Colonic mucosa (tissue), 4 donors: ENCODE measurements around the gene PRKCD. TPM values are rescaled to one million over a fixed set of nuclear protein-coding genes. Genes with fewer than 3 reads are reported as not detected.

Source experiments
- DNase-seq: peaks from one replicate; pipeline ENCODE4 v3.0.0-alpha.2; 2020
- H3K27ac ChIP-seq: fragments of 200-600 bp; one replicate; pipeline ENCODE4 v1.8.0; 2021
- H3K27me3 ChIP-seq: fragments of 200-600 bp; one replicate; pipeline ENCODE4 v1.8.0; 2021
- H3K36me3 ChIP-seq: fragments of 200-600 bp; one replicate; pipeline ENCODE4 v1.8.0; 2021
- H3K4me1 ChIP-seq: fragments of 200-600 bp; one replicate; pipeline ENCODE4 v1.8.0; 2021; ENCODE audit warnings: mild to moderate bottlenecking
- H3K4me3 ChIP-seq: fragments of 200-600 bp; one replicate; pipeline ENCODE4 v1.8.0; 2021
- H3K9ac ChIP-seq, 2 donors: one replicate each; pipeline ENCODE4 v1.7.0; 2013; ENCODE audit warnings: control low read depth in 2 of 2, low read depth in 2 of 2, low read length in 2 of 2
- H3K9me3 ChIP-seq: fragments of 200-600 bp; one replicate; pipeline ENCODE4 v1.8.0; 2021
- intact Hi-C: fragments of 100-400 bp; cut with DNase I; formaldehyde crosslinking; loops from one replicate; pipeline ENCODE4 v1.14.1; 2022
- total RNA-seq, 2 donors: library from RNA; stranded (reverse); fragmentation: NEBNext Ultra II Directional in 1 of 2; extraction: Animal tissue kit (Norgen Biotek cat#: 25700) in 1 of 2; gene quantifications; one replicate each; pipeline ENCODE4 v1.2.1, GENCODE V29; 2021
- TF ChIP-seq, protein P1 (sequence below): fragments of 200-600 bp; IDR thresholded peaks from one replicate; pipeline ENCODE4 v1.8.0; 2022; ENCODE audit warnings: antibody characterized with exemption, mild to moderate bottlenecking
- donor health status: healthy.
- donor health status: DM: no; HTN: no; CAD: no.
- donor health status: DM: no; HTN: no; CAD: no.

PRKCD gene
- total RNA-seq = 10 to 100 TPM; 58.9 to 75.0 TPM

DNA sequence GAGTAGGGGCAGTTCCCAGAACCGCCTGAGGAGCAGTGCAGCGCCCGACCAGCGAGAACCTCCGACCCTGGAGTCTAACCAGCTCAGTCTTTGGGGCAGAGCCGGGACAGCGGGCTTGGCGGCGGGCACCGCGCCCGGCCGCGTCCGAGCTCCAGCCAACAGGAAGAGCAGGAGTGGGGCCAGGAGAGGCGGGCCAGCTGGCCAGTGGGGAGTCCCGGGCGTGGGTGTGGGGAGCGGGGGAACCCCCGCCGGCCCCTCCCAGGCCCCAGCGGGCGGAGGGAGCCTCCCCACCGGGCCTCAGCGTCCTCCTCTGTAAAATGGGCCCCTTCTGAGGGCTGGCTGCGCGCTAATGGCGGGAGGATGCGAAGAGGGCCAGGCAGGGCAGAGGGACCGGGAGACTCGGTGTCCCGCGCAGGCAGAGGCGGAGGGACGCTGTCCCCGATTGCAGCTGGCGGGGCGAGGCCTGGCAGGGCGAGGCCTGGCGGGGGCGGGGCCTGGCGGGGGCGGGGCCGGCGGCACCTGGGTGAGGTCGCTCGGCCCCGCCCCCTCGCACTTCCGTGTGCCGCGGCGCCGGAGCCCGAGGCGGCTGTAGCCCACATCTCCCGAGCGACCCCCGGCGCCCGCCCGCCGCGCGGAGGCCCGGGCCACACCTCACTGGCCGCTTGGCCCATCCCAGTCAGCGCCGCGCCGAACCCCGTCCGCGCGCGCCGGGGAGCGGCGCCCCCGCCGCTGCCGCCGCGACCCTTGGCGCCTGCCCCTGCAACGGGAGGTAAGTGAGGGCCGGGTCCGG lies at the start of gene PRKCD:
PRKCD (plus strand) TSS at position 550 of the 790 bp plus-strand sequence. CDS start 17,214 bp downstream, outside the sequence.
- Histone ChIP-seq H3K27me3 (no peaks in the 10 kb centered on the region), H3K9me3 (no peaks in the 10 kb centered on the region), H3K4me1 (peaks cover 9% of the 10 kb centered on the region), H3K9ac (peak within 1 kb of the TSS; percentile 95 to 96), H3K4me3 (peak within 1 kb of the TSS; percentile 86), H3K36me3 (no peaks in the 10 kb centered on the region), H3K27ac (peak within 1 kb of the TSS; percentile 81)
- TF ChIP-seq, protein P1, sequence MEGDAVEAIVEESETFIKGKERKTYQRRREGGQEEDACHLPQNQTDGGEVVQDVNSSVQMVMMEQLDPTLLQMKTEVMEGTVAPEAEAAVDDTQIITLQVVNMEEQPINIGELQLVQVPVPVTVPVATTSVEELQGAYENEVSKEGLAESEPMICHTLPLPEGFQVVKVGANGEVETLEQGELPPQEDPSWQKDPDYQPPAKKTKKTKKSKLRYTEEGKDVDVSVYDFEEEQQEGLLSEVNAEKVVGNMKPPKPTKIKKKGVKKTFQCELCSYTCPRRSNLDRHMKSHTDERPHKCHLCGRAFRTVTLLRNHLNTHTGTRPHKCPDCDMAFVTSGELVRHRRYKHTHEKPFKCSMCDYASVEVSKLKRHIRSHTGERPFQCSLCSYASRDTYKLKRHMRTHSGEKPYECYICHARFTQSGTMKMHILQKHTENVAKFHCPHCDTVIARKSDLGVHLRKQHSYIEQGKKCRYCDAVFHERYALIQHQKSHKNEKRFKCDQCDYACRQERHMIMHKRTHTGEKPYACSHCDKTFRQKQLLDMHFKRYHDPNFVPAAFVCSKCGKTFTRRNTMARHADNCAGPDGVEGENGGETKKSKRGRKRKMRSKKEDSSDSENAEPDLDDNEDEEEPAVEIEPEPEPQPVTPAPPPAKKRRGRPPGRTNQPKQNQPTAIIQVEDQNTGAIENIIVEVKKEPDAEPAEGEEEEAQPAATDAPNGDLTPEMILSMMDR = peak; percentile 17
- intact Hi-C loops = no loop called here
- DNase-seq = peak; percentile 89

DNA sequence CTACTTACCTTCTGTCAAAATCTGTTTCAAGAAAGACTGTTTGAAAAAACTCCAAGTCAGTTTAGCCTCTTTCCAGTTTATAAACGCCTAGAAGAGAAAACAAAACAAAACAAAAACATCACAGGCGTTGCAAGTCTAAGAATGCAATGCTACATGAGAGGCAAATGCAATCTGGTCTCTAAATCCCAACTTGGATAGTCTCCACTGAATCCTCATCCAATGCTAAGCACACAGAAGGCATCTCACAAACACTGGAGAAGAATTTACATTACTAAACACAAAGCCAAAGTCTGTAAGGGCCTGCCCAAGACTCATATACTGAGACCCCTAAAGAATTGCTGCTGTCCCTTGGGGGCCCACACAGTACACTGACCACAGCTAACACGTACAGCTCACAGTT lies 49.2 kb upstream of the PRKCD start:
- Histone ChIP-seq H3K4me3 (no peak overlapping the region), H3K4me1 (no peaks in the 10 kb centered on the region), H3K27ac (no peak overlapping the region), H3K9me3 (no peaks in the 10 kb centered on the region), H3K36me3 (no peaks in the 10 kb centered on the region), H3K9ac (no peak overlapping the region), H3K27me3 (no peaks in the 10 kb centered on the region)
- TF ChIP-seq, protein P1 = no peak
- DNase-seq = no peak
- intact Hi-C loops = no loop called here

DNA sequence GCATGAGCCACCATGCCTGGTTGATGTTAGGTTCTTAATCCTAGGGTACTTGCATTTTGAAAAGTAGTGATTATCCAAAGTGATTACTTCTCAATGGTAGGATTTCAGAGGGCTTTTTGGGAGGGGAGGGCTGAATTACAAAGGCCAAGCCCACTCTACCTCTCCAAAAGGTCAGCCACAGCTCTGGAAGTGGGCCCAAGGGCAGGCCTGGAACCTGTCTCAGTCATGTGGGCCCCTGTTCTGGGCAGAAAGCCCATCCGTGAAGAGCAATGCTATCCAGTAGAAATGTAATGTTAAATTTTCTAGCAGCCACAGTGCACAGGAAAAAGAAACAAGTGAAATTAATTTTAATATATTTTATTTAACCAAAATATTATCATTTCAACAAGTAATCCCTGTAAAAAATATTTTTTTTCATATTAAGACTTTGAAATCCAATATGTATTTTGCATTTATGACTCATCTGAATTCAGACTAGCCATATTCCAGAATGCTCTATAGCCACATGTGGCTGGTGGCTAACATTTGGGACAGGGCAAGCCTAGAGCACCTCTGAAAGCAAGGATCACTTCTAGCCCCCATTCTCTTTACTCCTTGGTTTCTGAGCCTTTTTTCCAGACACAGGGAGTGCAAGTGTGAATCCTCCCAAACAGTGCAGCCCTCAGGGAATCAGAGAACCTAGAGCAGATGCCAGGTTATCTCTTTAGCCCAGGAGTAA lies 47.6 kb upstream of the PRKCD start:
- Histone ChIP-seq H3K36me3 (peaks cover 7% of the 10 kb centered on the region), H3K9me3 (no peaks in the 10 kb centered on the region), H3K27me3 (no peaks in the 10 kb centered on the region), H3K4me1 (no peaks in the 10 kb centered on the region), H3K27ac (no peak overlapping the region), H3K9ac (no peak overlapping the region), H3K4me3 (no peak overlapping the region)
- intact Hi-C loops = loop anchor here (2.0 kb wide), 1 partner anchor 81 kb away; no protein-coding TSS in a partner anchor
- TF ChIP-seq, protein P1 = no peak
- DNase-seq = no peak

DNA sequence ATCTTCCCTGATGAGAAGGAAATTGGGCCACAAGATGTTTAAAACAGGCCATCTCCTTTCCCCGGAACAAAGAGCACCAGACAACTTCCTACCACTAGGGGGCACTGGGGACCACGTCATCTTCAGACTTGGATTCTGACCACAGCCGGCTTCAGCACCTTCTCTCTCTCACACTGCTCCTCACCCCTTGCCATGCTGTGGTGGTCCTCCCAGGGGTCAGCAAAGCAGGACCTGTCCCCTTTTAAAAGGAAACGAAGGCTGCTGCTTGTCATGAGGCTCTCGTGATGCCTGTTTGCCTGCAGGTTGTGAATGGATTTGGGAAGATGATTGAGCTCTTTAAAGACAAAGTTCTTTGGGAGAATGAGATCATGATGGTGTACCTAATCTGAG lies 47.0 kb upstream of the PRKCD start:
- Histone ChIP-seq H3K27me3 (no peaks in the 10 kb centered on the region), H3K4me3 (no peak overlapping the region), H3K9ac (no peak overlapping the region), H3K27ac (no peak overlapping the region), H3K4me1 (no peaks in the 10 kb centered on the region), H3K36me3 (peaks cover 12% of the 10 kb centered on the region), H3K9me3 (no peaks in the 10 kb centered on the region)
- TF ChIP-seq, protein P1 = peak; percentile 89
- DNase-seq = peak; percentile 89
- intact Hi-C loops = loop anchor here (2.0 kb wide), 1 partner anchor 81 kb away; no protein-coding TSS in a partner anchor

DNA sequence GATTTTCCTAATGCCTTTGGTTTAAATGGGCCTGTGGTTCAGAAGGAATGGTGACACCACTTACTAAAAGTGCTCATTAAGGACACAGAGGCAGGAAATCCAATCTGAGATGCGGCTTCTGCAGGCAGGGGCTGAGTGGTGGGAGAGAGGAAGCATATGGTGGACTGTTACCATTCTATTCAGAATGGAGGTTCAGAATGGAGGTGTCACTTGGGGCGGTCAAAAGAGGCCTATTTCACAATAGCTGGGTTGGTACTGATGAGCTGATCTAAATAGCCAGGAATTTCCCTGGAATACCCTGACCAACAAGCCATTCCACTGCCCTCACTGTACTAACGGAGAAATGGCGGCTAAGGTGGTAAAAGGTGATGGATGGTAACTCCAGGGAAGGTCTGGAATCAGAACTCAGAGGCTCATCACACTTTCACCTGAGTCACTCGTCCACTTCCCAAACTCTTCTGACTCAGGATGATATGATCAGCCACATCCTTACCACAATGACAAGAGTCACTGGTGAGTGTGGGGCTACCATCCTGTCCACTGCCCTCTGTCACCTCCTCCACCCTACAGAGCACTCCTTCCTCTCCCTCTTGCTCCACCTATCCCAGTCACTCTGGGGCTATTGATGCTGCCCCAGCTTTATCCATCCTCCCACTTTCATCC lies 46.5 kb upstream of the PRKCD start:
- Histone ChIP-seq H3K27ac (no peak overlapping the region), H3K9me3 (no peaks in the 10 kb centered on the region), H3K9ac (no peak overlapping the region), H3K27me3 (no peaks in the 10 kb centered on the region), H3K4me1 (no peaks in the 10 kb centered on the region), H3K4me3 (no peak overlapping the region), H3K36me3 (peaks cover 13% of the 10 kb centered on the region)
- intact Hi-C loops = loop anchor here (2.0 kb wide), 1 partner anchor 80 kb away; no protein-coding TSS in a partner anchor
- TF ChIP-seq, protein P1 = no peak
- no peak for DNase-seq
